SK-N-SH treated with all-trans-retinoic acid at 6 μM for 48 hours (cell line): Measurements from ENCODE around the gene AMIGO1.

ENCODE experiments used
- CSRNP3 ChIP-seq: fragments of 250-450 bp; sonication (Bioruptor Pico); IDR thresholded peaks from 2 replicates; pipeline ENCODE4 v1.5.1; 2021; ENCODE audit warnings: mild to moderate bottlenecking, moderate library complexity
- ESRRG ChIP-seq: fragments of 250-450 bp; sonication (Bioruptor Pico); IDR thresholded peaks from 2 replicates; pipeline ENCODE4 v1.6.1; 2021; ENCODE audit warnings: mild to moderate bottlenecking
- OSR1 ChIP-seq: fragments of 250-450 bp; sonication (Bioruptor Pico); IDR thresholded peaks from 2 replicates; pipeline ENCODE4 v1.8.0; 2022; ENCODE audit warnings: moderate library complexity, mild to moderate bottlenecking, inconsistent platforms
- POU6F1 ChIP-seq: fragments of 250-450 bp; sonication (Bioruptor Pico); IDR thresholded peaks from 2 replicates; pipeline ENCODE4 v1.8.0; 2021; ENCODE audit warnings: low read depth, mild to moderate bottlenecking, moderate library complexity, borderline replicate concordance
- RARB ChIP-seq: fragments of 250-450 bp; sonication (Bioruptor Pico); IDR thresholded peaks from 2 replicates; pipeline ENCODE4 v1.8.0; 2021; ENCODE audit warnings: mild to moderate bottlenecking, moderate library complexity
- SNAI2 ChIP-seq: fragments of 250-450 bp; sonication (Bioruptor Pico); IDR thresholded peaks from 2 replicates; pipeline ENCODE4 v1.5.0; 2020; ENCODE audit warnings: mild to moderate bottlenecking, moderate library complexity
- ZFP30 ChIP-seq: fragments of 450-650 bp; formaldehyde crosslinking; IDR thresholded peaks from 2 replicates; pipeline ENCODE4 v1.5.0; 2022; ENCODE audit warnings: mild to moderate bottlenecking, moderate library complexity
- ZNF565 ChIP-seq: fragments of 450-650 bp; formaldehyde crosslinking; conservative IDR thresholded peaks from 2 replicates; pipeline ENCODE4 v1.5.0; 2020; ENCODE audit warnings: low read depth, mild to moderate bottlenecking, moderate library complexity
- ZNF70 ChIP-seq: fragments of 450-650 bp; formaldehyde crosslinking; IDR thresholded peaks from 2 replicates; pipeline ENCODE4 v1.5.0; 2020; ENCODE audit warnings: mild to moderate bottlenecking, moderate library complexity
- ZNF8 ChIP-seq: fragments of 450-650 bp; formaldehyde crosslinking; IDR thresholded peaks from 2 replicates; pipeline ENCODE4 v1.5.0; 2020; ENCODE audit warnings: mild to moderate bottlenecking, moderate library complexity
- TF ChIP-seq, protein P1 (sequence below): fragments of 250-450 bp; sonication (Bioruptor Pico); IDR thresholded peaks from 2 replicates; pipeline ENCODE4 v1.5.1; 2020; ENCODE audit warnings: low read depth, mild to moderate bottlenecking, moderate library complexity
- TF ChIP-seq, protein P2 (sequence below): fragments of 250-450 bp; sonication (Bioruptor Pico); IDR thresholded peaks from 2 replicates; pipeline ENCODE4 v1.8.0; 2020; ENCODE audit warnings: mild to moderate bottlenecking, moderate library complexity, borderline replicate concordance
- TF ChIP-seq, protein P3 (sequence below): fragments of 250-450 bp; sonication (Bioruptor Pico); IDR thresholded peaks from 2 replicates; pipeline ENCODE4 v1.5.0; 2020; ENCODE audit warnings: mild to moderate bottlenecking, moderate library complexity

DNA sequence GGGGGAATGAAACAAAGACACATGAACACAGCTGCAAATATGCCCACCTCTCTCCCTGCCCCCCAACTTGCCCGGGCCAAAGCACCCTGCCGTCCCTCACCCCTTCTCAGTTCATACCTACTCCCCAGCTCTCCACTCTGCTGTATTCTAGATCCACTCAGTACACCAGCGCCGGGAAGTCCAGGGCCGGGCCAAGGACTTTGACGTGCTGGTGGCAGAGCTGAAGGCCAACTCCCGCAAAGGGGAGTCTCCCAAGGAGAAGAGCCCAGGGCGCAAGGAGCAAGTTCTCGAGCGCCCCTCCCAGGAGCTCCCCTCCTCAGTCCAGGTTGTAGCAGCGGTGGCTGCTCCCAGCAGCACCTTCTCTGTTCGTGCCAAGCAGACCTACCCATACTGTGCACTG lies 20.8 kb downstream of the AMIGO1 start:
- TF ChIP-seq, protein P1, sequence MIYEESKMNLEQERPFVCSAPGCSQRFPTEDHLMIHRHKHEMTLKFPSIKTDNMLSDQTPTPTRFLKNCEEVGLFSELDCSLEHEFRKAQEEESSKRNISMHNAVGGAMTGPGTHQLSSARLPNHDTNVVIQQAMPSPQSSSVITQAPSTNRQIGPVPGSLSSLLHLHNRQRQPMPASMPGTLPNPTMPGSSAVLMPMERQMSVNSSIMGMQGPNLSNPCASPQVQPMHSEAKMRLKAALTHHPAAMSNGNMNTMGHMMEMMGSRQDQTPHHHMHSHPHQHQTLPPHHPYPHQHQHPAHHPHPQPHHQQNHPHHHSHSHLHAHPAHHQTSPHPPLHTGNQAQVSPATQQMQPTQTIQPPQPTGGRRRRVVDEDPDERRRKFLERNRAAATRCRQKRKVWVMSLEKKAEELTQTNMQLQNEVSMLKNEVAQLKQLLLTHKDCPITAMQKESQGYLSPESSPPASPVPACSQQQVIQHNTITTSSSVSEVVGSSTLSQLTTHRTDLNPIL, result no peak
- TF ChIP-seq RARB (CRISPR knock-in tag) (no peak), ZFP30 (no peak), ZNF565 (CRISPR knock-in tag) (no peak), POU6F1 (CRISPR knock-in tag) (no peak), ESRRG (CRISPR knock-in tag) (no peak), ZNF70 (CRISPR knock-in tag) (no peak), ZNF8 (CRISPR knock-in tag) (no peak), CSRNP3 (CRISPR knock-in tag) (no peak), OSR1 (CRISPR knock-in tag) (no peak), SNAI2 (CRISPR knock-in tag) (no peak)
- TF ChIP-seq, protein P2, sequence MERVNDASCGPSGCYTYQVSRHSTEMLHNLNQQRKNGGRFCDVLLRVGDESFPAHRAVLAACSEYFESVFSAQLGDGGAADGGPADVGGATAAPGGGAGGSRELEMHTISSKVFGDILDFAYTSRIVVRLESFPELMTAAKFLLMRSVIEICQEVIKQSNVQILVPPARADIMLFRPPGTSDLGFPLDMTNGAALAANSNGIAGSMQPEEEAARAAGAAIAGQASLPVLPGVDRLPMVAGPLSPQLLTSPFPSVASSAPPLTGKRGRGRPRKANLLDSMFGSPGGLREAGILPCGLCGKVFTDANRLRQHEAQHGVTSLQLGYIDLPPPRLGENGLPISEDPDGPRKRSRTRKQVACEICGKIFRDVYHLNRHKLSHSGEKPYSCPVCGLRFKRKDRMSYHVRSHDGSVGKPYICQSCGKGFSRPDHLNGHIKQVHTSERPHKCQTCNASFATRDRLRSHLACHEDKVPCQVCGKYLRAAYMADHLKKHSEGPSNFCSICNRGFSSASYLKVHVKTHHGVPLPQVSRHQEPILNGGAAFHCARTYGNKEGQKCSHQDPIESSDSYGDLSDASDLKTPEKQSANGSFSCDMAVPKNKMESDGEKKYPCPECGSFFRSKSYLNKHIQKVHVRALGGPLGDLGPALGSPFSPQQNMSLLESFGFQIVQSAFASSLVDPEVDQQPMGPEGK (CRISPR knock-in tag), result no peak
- TF ChIP-seq, protein P3, sequence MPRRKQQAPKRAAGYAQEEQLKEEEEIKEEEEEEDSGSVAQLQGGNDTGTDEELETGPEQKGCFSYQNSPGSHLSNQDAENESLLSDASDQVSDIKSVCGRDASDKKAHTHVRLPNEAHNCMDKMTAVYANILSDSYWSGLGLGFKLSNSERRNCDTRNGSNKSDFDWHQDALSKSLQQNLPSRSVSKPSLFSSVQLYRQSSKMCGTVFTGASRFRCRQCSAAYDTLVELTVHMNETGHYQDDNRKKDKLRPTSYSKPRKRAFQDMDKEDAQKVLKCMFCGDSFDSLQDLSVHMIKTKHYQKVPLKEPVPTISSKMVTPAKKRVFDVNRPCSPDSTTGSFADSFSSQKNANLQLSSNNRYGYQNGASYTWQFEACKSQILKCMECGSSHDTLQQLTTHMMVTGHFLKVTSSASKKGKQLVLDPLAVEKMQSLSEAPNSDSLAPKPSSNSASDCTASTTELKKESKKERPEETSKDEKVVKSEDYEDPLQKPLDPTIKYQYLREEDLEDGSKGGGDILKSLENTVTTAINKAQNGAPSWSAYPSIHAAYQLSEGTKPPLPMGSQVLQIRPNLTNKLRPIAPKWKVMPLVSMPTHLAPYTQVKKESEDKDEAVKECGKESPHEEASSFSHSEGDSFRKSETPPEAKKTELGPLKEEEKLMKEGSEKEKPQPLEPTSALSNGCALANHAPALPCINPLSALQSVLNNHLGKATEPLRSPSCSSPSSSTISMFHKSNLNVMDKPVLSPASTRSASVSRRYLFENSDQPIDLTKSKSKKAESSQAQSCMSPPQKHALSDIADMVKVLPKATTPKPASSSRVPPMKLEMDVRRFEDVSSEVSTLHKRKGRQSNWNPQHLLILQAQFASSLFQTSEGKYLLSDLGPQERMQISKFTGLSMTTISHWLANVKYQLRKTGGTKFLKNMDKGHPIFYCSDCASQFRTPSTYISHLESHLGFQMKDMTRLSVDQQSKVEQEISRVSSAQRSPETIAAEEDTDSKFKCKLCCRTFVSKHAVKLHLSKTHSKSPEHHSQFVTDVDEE, result no peak
